Measurements from ENCODE around the gene BDH1. TPM values are rescaled to one million over a fixed set of nuclear protein-coding genes. Genes with fewer than 3 reads are reported as not detected.
"Not testable (repeated sequence)": the region's sequence is repeated elsewhere in the genome, so short reads cannot be mapped to it uniquely, and the experiment has no call there.

Gene BDH1
- total RNA-seq, 1 donor from 2014 or later, result 0.67 TPM

- DNase-seq (ENCODE audit: low read depth), result no peak
Observed at GRCh38 chr3:197521277-197522182, 34.2 kb downstream of the BDH1 start.

DNA sequence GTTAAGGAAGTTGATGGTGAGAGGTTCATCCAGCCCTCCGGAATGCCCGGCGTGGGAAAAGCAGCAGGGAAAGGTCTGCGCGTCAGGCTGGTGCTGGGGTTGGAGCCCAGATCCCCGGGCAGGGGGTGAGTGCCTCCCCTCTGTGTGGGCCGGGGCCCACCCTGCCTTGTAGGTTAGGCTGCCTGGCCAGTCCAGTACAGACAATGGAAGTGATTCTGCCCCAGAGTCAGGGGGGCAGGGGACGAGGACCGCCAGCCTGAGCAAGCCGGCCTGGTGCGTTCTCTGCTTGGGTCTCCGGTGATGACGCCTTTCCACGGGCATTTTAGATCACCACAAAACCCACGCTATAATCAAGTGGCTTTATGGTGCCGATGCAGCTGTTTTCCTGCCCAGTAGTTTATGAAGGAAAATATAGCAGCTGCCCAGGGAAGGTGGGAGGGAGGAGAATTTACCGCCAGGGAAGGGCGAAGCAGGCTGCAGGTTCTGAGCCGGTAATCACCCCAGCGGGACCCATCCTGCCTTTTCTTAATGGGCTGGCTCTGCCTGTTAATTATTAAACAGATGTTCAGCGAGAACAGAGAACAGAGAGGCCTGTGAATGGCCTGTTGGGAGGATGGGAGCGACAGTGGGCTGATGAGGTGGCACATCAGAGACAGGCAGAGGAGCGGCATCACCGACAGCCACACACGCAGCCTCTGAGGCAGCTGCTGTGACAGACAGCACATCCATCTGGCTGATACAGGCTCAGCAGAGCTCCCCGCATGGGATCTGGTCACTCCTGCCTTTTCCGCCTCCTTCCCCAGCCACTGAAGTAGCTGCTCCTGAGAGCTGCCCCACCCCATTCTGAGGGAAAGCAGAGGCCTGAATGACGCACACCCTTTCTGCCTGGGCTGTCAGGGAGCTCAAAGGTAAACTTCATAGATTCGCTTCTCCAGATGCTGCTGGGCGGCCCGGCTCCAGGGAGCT, 35.2 kb downstream of the BDH1 start:
- peak; percentile 90 for DNase-seq (ENCODE audit: low read depth)

- DNase-seq (ENCODE audit: low read depth), result peak; percentile 39
Observed at GRCh38 chr3:197519801-197520211, 36.0 kb downstream of the BDH1 start.

DNA sequence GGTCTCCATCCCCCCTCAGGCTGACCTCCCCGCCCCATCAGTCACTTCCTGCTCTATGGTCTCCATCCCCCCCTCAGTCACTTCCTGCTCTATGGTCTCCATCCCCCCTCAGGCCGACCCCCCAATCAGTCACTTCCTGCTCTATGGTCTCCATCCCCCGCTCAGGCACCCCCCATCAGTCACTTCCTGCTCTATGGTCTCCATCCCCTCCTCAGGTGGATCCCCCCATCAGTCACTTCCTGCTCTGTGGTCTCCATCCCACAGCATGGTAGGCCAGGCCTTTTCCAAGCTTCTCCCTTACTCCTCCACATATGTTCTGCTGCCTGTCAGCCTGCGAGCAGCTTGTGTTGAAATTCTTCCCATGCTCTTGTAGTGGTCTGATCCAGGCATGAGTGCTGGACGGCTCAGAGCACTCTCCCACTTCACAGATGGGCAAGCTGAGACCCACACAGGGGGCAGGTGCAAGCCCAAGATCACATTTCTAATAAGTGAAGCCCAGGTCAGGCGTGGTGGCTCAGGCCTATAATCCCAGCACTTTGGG, 36.8 kb downstream of the BDH1 start:
- no peak for DNase-seq (ENCODE audit: low read depth)

GRCh38 chr3:197517922-197518683, 37.7 kb downstream of the BDH1 start:
- DNase-seq (ENCODE audit: low read depth), result not testable (repeated sequence)

DNA sequence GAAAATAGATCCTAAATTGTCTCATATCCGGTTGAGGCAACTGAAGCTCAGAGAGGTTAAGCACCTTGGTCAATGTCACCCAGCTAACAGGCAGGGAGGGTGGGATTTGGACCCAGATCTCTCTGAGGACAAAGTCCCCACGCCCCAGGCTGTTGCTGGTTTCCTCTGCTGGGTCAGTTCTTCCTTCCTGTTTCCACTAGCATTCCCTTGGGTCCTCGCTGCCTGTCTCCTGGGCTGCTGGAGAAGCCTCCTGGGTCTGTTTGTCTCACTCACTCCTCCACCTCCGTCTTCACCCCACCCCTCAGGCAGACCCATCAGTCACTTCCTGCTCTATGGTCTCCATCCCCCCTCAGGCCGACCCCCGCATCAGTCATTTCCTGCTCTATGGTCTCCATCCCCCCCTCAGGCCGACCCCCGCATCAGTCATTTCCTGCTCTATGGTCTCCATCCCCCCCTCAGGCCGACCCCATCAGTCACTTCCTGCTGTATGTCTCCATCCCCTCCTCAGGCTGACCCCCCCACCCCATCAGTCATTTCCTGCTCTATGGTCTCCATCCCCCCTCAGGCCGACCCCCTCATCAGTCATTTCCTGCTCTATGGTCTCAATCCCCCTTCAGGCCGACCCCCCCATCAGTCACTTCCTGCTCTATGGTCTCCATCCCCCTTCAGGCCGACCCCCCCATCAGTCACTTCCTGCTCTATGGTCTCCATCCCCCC, 38.7 kb downstream of the BDH1 start:
- DNase-seq (ENCODE audit: low read depth), result not testable (repeated sequence)

GRCh38 chr3:197516517-197516889, 39.3 kb downstream of the BDH1 start:
- peak; percentile 92 for DNase-seq (ENCODE audit: low read depth)

DNA sequence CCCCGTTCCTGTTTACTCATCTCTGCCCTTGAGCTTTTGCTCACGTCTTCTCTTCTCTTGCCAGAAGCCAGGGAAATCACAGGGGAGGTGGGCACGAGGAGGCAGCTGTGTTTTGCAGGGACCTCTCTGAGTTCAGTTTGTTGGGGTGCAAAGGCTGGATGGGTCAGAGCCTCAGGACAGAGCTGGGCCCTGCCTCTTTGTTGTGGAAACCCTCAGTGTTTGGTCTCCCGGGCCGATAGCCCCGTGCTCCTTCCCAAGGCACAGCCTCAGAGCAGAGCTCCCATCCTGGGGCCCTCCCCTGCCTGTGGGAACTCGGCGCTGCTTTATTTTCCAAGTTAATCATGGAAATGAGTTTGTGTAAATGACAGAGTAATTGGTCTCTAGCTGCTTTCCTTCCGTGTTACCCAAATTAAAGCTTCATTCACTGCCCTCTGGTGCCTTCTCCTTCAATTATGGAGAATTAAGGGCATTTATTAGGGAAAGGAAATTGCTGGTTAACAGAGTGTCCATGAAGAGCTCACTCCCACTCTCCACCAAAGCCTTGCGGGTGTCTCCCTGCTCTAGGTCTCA, 40.9 kb downstream of the BDH1 start:
- no peak for DNase-seq (ENCODE audit: low read depth)

DNA sequence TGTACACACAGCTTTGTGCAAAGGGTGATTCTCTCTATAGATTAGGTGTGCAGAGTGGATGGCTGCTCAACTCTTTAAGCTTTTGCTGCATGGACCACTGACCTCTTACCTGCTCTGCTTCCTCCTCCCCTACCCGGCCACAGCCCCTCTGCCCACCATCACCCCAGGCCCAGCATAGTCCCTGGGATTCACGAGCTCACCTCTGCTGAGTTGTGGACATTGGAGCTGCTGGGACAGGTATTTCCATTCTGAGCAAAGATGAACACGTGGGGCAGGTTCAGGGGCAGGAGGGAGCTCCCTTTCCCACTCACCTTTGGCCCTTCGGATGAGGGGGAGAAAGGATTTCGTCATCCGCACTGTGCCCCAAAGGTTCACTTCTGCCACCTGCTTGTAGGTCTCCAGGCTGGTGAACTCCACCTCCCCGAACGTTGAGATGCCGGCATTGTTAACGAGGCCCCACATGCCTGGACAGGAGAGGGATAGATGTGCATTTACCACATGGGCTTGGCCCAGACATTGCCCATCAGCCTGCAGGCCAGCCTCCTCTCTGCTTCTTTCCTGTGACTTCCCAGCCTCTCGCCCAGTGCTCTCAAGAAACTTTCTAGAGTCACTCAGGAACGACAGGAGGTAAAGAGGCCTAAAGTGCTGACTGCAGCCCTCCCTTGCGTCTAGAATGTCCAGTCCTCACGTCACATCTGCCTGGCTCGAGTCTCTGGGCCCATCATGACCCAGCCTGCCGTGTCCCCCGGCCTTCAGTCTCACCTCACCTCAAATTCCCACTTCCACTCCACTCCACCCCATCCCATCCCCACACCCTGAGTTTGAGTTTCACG, 41.6 kb downstream of the BDH1 start:
- DNase-seq (ENCODE audit: low read depth), result no peak

GRCh38 chr3:197512691-197513571, 42.8 kb downstream of the BDH1 start:
- DNase-seq (ENCODE audit: low read depth), result no peak

GRCh38 chr3:197511853-197512635, 43.7 kb downstream of the BDH1 start:
- no peak for DNase-seq (ENCODE audit: low read depth)

DNA sequence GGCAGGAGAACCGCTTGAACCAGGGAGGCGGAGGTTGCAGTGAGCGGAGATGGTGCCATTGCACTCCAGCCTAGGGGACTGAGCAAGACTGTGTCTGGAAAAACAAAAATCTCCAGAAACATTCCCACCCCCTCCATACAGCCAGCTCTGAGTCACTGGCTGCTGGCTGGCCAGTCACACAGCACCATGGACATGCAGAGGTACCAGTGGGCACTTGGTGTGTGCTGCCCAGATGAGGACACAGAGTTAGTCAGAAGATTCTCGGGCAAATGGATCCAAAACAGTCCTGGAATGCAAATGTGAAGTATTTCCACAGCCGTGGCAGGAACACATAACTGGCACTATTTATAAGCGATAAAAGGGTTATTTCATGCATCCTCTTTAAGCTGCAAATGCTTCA, 44.6 kb downstream of the BDH1 start:
- no peak for DNase-seq (ENCODE audit: low read depth)

- DNase-seq (ENCODE audit: low read depth), result no peak
Observed at GRCh38 chr3:197510642-197511018, 45.1 kb downstream of the BDH1 start.

- DNase-seq (ENCODE audit: low read depth), result no peak
Observed at GRCh38 chr3:197508924-197509775, 46.6 kb downstream of the BDH1 start.

DNA sequence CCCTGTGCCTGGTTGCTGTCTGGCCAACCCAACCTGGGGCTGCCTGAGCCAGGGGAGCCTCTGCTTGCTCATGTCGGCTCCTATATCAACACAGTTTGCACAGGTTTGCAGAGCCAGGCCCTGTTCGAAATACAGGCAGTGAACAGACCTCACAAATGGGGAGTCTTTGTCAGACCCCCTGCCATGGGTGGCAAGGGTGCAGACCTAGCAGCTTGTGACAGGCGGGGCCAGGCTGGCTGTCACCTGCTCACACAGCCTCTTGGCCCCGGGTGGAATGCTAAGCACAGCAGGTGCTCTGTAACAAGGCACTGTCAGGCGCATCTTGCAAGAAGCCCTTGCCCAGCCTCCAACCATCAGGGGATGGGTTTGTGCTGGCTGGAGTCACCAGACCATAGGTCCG, 47.3 kb downstream of the BDH1 start:
- DNase-seq (ENCODE audit: low read depth), result no peak

- no peak for DNase-seq (ENCODE audit: low read depth)
Observed at GRCh38 chr3:197508051-197508451, 47.7 kb downstream of the BDH1 start.

Data from myocyte (in vitro differentiated cells).